ENCODE data around the gene PCDHB3.
"Not testable (repeated sequence)": the region's sequence is repeated elsewhere in the genome, so short reads cannot be mapped to it uniquely, and the experiment has no call there.

The PCDHB3 gene

DNA sequence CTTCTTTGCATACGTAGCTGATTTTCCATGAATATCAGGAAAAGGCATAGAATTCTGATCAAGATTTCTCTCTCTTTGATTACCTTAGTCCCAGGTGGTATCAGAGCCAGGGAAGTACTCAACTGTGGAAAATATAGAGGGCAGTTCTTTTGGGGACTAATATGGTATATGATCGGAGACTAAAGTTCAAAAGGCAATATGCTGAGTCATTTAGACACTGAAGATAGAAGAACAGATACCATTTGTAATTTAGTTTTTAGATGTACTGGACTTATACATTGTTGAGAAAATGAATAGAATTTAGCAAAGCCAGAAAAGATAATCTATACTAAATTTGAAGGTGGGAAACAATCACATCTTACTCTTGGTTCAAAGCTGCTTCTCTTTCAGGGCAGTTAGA, 5.1 kb downstream of the PCDHB3 start:
- no peak for TF ChIP-seq JUND (IDR thresholded peaks at IDR 0.05; ENCODE audit: low read depth)
- DNase-seq (ENCODE audit: low read depth in 1 of 2, low spot score in 1 of 2), result no peak
- in situ Hi-C loops (cut with HindIII; ENCODE audit: low pct_unique_long_range_greater_than_20kb, low sequenced_read_pairs), result no loop called here

DNA sequence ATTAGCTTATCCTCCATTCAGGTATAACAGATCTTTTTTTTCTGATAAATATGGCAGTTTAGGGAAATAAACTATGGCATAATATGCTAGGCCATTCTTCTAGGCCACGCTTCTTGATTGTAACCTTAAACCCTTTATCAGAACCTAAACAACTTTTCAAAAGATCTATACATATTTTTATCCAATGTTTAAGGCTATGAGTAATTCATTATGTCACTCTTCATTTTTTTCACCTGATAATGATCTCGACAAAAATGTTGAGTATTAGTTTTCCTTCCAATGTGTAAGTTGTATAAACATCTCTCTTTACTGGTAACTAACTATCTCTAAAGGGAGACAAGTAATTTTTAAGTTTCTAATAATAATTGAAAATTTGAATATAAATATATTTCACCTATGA, 19.0 kb downstream of the PCDHB3 start:
- TF ChIP-seq JUND (IDR thresholded peaks at IDR 0.05; ENCODE audit: low read depth), result no peak
- no peak for DNase-seq (ENCODE audit: low read depth in 1 of 2, low spot score in 1 of 2)
- in situ Hi-C loops (cut with HindIII; ENCODE audit: low pct_unique_long_range_greater_than_20kb, low sequenced_read_pairs), result no loop called here

- in situ Hi-C loops (cut with HindIII; ENCODE audit: low pct_unique_long_range_greater_than_20kb, low sequenced_read_pairs), result no loop called here
- peak in 1 of 2 experiments; percentile 72 for DNase-seq (ENCODE audit: low read depth in 1 of 2, low spot score in 1 of 2)
- TF ChIP-seq JUND (IDR thresholded peaks at IDR 0.05; ENCODE audit: low read depth), result no peak
These were observed 21.3 kb downstream of the PCDHB3 start, which contains the start of gene PCDHB4 for GRCh38 chr5:141121563-141121962. Gene PCDHB4 (plus strand): TSS chr5:141121818. CDS start chr5:141121999, 181 bp downstream.

DNA sequence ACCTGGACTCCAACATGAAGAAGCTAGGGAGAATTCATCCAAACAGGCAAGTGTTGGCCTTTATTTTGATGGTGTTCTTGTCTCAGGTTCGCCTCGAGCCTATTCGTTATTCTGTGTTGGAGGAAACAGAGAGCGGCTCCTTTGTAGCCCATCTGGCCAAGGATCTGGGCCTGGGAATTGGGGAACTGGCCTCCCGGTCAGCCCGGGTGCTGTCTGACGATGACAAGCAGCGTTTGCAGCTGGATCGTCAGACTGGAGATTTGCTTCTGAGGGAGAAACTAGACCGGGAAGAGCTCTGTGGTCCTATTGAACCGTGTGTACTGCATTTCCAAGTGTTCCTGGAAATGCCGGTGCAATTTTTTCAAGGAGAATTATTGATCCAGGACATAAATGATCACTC, 21.7 kb downstream of the PCDHB3 start:
- TF ChIP-seq JUND (IDR thresholded peaks at IDR 0.05; ENCODE audit: low read depth), result no peak
- DNase-seq (ENCODE audit: low read depth in 1 of 2, low spot score in 1 of 2), result no peak
- in situ Hi-C loops (cut with HindIII; ENCODE audit: low pct_unique_long_range_greater_than_20kb, low sequenced_read_pairs), result no loop called here

- in situ Hi-C loops (cut with HindIII; ENCODE audit: low pct_unique_long_range_greater_than_20kb, low sequenced_read_pairs); DNase-seq (ENCODE audit: low read depth in 1 of 2, low spot score in 1 of 2): not testable (repeated sequence)
These were observed 23.3 kb downstream of the PCDHB3 start for GRCh38 chr5:141123396-141124135.

- in situ Hi-C loops (cut with HindIII; ENCODE audit: low pct_unique_long_range_greater_than_20kb, low sequenced_read_pairs), result no loop called here
- TF ChIP-seq JUND (IDR thresholded peaks at IDR 0.05; ENCODE audit: low read depth), result no peak
- DNase-seq (ENCODE audit: low read depth in 1 of 2, low spot score in 1 of 2), result peak in 1 of 2 experiments; percentile 49
These were observed 27.0 kb downstream of the PCDHB3 start for GRCh38 chr5:141127305-141127704.

DNA sequence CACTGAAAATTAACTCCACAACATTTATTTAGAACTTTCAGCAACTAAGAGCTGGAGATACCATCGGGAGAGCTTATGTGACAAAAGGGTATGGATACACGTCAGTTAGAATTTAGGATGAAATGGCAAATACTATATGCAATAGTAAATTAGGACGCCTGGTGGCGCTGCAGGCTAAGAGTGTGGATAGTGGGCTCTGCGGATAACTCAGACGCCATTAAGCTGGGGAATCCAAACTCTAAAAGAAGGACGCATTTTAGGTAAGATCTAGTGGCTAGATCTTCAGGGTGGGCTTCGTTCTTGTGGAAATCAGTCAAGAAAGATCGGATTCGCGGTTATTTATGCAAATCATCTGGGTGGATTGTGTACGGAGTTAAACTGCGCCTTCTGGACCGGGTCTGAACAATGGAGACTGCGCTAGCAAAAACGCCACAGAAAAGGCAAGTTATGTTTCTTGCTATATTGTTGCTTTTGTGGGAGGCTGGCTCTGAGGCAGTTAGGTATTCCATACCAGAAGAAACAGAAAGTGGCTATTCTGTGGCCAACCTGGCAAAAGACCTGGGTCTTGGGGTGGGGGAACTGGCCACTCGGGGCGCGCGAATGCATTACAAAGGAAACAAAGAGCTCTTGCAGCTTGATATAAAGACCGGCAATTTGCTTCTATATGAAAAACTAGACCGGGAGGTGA, 34.9 kb downstream of the PCDHB3 start, which contains the start of gene PCDHB5:
Gene PCDHB5 (plus strand): TSS at position 177 of the 688 bp plus-strand sequence. CDS start 229 bp downstream, at position 406.
- in situ Hi-C loops (cut with HindIII; ENCODE audit: low pct_unique_long_range_greater_than_20kb, low sequenced_read_pairs), result no loop called here
- peak; percentile 51 to 81 for DNase-seq (ENCODE audit: low read depth in 1 of 2, low spot score in 1 of 2)
- TF ChIP-seq JUND (IDR thresholded peaks at IDR 0.05; ENCODE audit: low read depth), result no peak

- no peak for DNase-seq (ENCODE audit: low read depth in 1 of 2, low spot score in 1 of 2)
- TF ChIP-seq JUND (IDR thresholded peaks at IDR 0.05; ENCODE audit: low read depth), result no peak
- in situ Hi-C loops (cut with HindIII; ENCODE audit: low pct_unique_long_range_greater_than_20kb, low sequenced_read_pairs), result no loop called here
These were observed 35.5 kb downstream of the PCDHB3 start for GRCh38 chr5:141135718-141136266.

- in situ Hi-C loops (cut with HindIII; ENCODE audit: low pct_unique_long_range_greater_than_20kb, low sequenced_read_pairs); DNase-seq (ENCODE audit: low read depth in 1 of 2, low spot score in 1 of 2): not testable (repeated sequence)
These were observed 37.1 kb downstream of the PCDHB3 start for GRCh38 chr5:141137346-141137745.

DNA sequence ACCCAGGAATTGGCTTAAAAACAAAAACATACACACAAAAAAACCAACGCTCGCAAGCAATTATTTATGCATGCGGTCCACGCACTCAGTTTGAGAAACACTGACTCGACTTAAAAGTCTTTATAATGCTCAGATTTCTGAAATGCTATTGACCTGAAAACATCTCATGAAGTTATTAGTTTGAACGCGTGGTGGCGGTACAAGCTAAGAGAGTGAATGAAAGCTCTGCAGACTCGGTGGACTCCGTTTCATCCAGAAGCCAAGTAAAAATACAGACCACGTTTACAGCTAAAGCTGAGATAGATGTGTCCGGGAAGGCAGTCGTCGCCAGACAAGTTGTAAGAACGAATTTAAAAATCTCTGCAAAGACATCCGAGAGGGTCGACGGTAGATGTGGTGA, 49.5 kb downstream of the PCDHB3 start, which contains the start of gene PCDHB6:
Gene PCDHB6 (plus strand): TSS at position 246 of the 400 bp plus-strand sequence. CDS start 201 bp downstream, outside the sequence.
- peak; percentile 86 to 87 for DNase-seq (ENCODE audit: low read depth in 1 of 2, low spot score in 1 of 2)
- in situ Hi-C loops (cut with HindIII; ENCODE audit: low pct_unique_long_range_greater_than_20kb, low sequenced_read_pairs), result no loop called here
- TF ChIP-seq JUND (IDR thresholded peaks at IDR 0.05; ENCODE audit: low read depth), result no peak

GRCh38 chr5:141150224-141150992, 50.1 kb downstream of the PCDHB3 start:
- peak; percentile 42 to 49 for DNase-seq (ENCODE audit: low read depth in 1 of 2, low spot score in 1 of 2)
- no peak for TF ChIP-seq JUND (IDR thresholded peaks at IDR 0.05; ENCODE audit: low read depth)
- in situ Hi-C loops (cut with HindIII; ENCODE audit: low pct_unique_long_range_greater_than_20kb, low sequenced_read_pairs), result no loop called here

- no peak for TF ChIP-seq JUND (IDR thresholded peaks at IDR 0.05; ENCODE audit: low read depth)
- in situ Hi-C loops (cut with HindIII; ENCODE audit: low pct_unique_long_range_greater_than_20kb, low sequenced_read_pairs), result no loop called here
These were observed 50.7 kb downstream of the PCDHB3 start for GRCh38 chr5:141150993-141151325.

GRCh38 chr5:141151632-141152031, 51.4 kb downstream of the PCDHB3 start:
- in situ Hi-C loops (cut with HindIII; ENCODE audit: low pct_unique_long_range_greater_than_20kb, low sequenced_read_pairs); DNase-seq (ENCODE audit: low read depth in 1 of 2, low spot score in 1 of 2): not testable (repeated sequence)

More at GRCh38 chr5:141150993-141151325, 50.7 kb downstream of the PCDHB3 start:
- DNase-seq (ENCODE audit: low read depth in 1 of 2, low spot score in 1 of 2), result no peak

DNA sequence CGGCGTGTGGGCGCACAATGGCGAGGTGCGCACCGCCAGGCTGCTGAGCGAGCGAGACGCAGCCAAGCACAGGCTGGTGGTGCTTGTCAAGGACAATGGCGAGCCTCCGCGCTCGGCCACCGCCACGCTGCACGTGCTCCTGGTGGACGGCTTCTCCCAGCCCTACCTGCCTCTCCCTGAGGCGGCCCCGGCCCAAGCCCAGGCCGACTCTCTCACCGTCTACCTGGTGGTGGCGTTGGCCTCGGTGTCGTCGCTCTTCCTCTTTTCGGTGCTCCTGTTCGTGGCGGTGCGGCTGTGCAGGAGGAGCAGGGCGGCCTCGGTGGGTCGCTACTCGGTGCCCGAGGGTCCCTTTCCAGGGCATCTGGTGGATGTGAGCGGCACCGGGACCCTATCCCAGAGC, 51.8 kb downstream of the PCDHB3 start:
- in situ Hi-C loops (cut with HindIII; ENCODE audit: low pct_unique_long_range_greater_than_20kb, low sequenced_read_pairs); DNase-seq (ENCODE audit: low read depth in 1 of 2, low spot score in 1 of 2): not testable (repeated sequence)

Data from T47D (cell line).